Stimulated activated CD4-positive, alpha-beta T cell treated with anti-CD3 and anti-CD28 coated beads, Interleukin-12 subunit alpha, Interleukin-12 subunit beta, amount 100 ng/mL, for 4 hours (primary cell): ENCODE data around the gene CXXC4.

Source experiments
- DNase-seq: peaks from one replicate; pipeline ENCODE4 v3.0.0-alpha.2; 2020

Gene CXXC4

DNA sequence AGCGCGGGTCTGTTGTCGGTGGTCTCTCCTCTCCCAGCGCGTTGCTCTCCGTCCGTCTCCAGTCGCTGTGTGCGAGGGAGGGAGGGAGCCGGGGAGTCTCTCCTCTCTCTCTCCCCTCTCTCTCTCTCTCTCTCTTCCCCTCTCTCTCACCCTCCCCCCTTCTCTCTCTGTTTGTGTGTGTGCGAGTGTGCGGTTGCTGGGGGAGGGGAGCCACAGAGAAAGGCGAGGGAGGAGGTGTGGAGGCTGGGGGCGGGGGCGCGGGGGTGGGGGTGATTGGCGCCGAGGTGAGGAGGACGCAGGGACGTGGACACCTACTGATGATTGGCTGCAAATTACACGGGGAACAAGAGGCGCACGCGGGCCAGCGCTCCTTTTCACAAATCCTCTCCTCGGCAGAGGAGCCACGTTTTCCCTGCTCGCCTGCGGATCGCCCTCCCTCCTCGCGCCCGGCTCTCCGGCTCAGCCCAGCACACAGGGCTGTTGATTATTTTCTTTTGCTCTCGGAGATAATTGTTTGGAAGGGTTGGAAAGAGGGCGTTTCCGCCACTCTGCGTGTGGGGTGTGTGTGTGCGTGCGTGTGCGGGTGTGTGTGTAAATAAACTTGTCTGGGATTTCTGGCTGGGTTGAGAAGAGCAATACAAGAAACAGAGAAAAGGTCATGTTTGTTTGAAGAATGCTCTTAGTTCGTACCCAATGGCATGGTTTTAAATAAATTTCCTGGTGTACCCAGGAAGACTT, at the start of gene CXXC4:
CXXC4 (minus strand) TSS at position 73 of the 738 bp plus-strand sequence. CDS start 3,092 bp downstream, outside the sequence.
- no peak for DNase-seq

DNA sequence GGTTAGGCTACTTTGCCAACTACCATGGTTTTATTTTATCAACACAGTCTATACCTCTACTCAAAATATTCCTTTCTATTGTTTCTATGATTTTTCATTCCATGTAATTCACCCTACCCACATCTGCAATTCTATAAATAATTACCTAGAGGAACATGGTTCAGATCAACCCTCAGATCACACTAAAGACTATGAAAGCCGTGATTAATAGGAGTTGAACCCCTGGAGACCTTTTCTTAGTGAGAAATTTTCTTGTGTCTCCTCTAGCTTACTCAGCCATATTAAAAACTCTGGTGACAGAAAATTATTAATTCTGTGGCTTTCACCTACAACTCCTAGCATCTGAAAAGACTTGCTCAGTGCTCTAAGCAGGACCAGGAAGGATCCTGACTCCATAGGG, 38.5 kb upstream of the CXXC4 start:
- no peak for DNase-seq

DNA sequence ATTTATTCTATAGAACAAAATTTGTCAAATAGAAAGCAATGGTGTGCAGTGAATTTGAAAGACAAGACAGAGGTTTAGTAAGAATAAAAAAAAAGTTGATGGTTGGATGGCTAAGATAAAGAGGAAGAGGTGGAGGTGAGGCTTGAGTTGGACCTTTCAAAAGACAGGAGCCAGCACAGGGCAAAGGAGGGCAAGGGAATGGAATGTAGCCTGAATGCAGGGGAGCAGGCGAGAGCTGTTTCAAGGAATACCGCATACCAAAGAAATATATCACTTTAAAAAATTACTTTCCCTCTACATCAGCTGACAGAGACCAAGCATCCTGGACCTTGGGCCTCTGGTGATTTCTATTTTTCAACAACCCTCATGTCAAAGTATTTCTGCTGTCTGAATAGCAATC, 38.0 kb upstream of the CXXC4 start:
- DNase-seq, result no peak

DNA sequence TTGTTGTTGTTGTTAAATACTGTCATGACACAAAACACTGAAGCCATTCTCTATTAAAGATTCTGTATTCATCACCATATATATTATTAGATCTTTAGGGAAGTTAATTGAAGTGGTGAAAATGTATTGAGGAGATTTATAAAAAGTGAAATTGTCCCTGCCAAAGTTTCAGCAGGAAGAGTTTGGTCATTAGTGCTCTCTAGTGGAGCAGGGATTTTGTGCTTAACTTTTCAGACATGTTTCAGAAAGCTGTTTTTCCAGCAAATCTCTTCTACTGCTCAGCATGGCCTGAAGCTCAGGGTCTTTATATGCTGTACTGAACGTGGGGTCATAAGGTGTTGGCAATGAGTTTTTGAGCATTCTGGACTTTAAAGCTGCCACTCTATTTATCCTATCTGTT, 36.7 kb upstream of the CXXC4 start:
- no peak for DNase-seq

DNA sequence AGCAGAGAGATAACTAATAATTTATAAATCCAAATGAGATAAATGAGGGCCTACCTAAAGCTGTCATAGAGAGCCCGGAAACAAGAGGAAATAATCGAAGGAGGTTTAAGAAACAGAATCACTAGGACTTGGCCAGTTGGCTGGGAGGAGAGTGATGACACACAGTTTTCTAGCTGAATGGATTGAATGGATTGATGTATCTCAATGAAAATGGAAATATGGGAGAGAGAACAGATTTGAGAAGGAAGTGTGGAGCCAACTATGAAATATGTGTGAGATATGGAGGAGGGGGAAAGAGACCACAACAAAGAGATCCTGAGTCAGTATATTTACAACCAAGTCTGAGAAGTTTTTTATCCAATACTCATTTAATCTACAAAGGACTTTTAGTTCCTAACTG, 35.7 kb upstream of the CXXC4 start:
- no peak for DNase-seq

DNA sequence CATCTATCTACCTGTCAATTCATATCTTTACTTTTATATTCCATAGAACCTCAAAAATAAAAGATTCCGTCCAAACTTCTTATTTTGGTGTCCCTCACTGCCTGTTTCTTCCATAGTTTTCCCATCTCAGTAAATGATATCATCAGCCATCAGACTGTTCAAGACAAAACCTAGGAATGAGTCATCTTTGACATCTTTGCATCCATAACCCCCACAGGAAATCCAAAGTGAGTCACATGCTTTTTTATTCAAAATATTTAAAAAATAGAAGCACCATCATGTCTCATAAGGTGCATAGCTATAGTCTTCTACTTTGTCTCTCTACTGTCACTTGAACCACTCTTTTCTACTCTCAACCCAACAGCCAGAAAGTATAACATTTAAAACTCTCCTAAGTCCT, 29.9 kb upstream of the CXXC4 start:
- DNase-seq, result no peak

DNA sequence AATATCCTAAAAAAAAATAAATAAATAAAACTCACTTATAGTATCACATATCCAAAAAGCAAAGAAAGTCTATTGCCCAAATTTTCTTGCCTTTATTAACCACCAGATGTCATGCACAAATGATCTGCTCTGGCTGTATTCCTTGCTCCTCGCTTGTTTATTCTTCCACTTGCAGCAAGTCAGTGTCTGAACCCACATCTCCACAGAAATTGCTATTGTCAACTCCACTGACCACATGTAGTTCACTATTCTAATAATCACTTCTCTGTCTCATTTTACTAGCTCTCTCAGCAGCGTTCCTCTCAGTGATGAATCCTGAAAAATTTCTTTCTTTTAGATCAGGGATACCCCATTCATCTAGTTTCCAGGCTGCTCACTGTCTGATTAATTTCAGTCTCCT, 29.3 kb upstream of the CXXC4 start:
- no peak for DNase-seq

DNA sequence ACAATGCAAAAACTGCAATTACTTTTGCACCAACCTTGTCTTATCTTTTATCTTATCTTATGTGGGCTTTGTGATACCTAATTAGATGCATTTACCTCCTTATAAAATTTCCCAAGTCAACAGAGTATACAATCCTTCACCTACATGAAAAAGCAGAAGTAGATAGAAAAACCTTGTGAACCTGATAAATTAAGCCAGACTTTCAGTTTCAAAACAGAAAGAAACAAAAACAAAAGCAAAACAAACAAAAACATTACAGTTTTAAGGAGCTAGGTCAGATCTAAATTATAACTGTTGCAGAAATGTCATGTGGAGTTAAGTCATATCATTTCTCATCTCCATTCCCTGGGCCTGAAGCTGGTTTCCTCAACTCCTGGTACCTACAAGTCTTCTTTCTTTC, 24.9 kb upstream of the CXXC4 start:
- DNase-seq, result no peak

DNA sequence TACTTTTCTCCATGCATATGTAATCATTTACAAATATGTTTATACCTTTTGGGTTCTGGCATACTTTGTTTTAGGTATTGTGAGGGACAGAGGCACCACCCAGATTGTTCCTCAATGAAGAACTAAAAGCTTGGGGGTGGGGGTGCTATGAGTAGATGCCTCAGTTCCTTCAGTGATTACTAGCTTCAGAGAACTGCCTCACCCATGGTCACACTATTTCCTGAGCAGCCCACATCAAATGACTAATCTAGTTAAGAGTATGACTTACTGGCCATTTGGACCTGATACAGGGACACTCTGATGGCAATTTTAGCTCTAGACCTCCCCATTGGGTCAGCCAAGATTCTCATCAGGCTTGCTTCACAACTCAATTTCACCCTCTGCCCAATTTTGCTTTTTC, 22.2 kb upstream of the CXXC4 start:
- DNase-seq, result no peak

DNA sequence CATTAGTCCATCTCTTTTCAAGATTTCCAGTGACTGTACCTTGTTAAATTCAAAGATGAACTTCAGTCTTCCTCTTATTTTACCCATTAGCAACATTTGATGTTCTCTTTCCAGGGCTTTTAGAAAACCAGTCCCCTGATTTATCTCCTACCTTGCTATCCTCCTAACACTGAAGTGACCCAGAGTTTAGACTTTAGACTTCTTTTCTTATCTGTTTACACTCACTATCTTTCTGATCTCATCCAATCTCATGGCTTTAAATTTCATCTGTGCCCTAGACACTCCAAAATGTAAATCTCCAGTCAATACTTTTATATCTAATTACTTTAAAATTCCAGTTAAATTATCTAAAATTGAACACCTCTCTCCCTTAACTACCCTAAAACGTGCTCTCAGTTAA, 13.5 kb upstream of the CXXC4 start:
- no peak for DNase-seq

DNA sequence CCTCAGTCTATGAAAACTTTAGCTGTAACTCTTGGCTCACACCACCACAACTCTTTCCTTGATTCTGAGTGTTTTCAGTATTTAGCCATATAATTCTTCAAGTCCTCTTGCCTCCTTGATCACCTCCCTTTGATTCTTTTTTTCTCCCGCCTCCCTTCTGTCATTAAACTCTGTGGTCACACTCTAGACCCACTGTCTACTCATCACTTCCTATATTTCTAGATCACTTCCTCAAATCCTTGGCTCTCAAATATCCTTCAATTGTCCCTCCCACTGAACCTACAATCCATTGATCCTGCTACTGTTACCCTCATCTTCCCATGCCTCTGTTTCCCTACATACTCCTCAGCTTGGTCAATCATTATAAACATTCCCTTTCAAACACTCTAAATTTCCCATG, 12.4 kb upstream of the CXXC4 start:
- DNase-seq, result no peak

DNA sequence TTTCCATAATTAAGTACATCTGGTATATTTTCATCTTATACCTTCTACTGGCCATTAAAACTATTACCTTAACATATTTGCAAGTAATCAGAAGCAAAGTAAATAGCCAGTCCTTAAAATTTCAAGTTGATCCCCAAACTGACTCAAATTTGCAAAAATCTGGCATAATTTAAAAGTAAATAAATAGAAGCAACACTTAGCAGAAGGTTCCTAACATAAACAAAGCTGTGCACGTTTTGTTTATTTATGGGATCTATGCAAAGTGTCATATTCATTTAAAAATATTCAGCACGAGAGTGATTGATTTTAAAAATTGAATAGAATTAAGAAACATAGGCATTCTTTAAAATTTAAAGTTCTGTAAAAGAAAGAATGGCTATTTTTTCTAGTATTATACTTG, 9.8 kb upstream of the CXXC4 start:
- no peak for DNase-seq

DNA sequence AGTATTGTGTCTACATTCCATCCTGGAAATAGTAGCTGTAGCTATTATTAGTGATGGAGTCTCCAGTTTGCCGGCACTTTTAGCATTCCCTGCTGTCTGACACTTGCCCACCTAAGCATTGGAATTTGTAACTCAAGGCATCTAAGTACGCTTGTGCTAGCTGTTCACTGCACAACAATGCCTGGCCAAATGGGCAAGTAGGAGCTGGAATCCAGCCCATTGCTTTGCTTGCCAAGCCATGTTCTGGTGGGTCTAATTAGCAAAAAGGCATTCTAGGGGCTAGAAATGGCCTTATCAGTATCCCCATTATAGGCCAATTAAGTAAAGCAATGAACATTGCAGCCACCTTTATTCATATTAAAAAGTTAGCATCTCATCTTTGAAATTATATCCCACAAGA, 7.8 kb upstream of the CXXC4 start:
- no peak for DNase-seq

DNA sequence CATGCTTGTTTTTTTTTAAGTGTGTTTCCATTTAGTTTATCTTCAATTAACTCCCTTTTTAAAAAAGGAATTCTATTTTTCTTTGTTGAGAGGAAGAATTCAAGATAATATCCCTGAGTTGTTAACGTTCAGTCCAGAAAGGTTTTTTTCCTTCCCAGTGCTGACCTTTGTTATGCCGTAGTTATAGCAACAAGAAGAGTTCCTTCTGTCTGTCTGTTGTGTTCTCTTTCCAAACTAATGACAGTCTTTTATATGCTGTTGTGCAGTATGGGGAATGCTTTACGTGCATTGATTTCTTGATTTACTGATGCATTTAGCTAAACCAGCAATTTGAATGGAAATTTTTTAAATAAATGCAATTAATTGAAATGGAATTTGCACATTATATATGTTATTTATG, 6.6 kb upstream of the CXXC4 start:
- DNase-seq, result no peak

DNA sequence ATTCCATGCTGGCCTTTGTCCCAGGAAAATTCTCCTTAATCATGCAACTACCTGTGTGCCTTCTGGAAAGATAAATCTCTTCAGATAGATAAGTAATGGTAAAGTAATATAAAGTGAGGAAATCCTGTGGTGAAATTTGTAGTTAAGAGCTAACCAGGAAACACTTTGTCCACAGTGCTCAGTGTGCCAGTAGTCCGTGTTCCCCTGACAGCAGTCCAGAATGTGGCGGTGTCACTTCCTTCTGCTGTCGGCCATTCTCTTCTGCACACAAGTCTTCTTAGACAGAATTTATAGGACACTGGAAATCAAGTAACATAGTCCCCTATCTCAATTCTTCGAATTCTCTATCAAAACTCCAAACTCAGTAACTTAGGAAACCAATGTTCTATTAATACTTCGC, 5.7 kb upstream of the CXXC4 start:
- DNase-seq, result no peak

DNA sequence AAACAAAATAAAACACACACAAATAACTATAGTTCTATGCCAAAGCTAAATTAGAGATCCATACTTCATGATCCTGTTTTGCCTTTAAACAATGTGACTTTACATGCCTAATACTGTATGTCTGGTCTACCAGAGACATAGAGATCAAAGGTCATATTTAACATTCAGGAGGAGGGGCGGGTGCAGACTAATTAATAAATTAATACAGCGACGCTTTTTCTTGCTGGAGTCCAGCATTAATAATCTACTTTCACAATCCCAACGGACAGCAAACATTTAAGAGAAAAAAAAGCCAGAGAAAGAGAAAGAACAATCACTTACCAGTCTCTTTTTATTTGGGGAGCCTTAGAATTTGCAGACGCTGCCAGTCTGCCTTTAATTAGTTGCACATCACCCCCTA, 509 bp downstream of the CXXC4 start:
- DNase-seq, result no peak

DNA sequence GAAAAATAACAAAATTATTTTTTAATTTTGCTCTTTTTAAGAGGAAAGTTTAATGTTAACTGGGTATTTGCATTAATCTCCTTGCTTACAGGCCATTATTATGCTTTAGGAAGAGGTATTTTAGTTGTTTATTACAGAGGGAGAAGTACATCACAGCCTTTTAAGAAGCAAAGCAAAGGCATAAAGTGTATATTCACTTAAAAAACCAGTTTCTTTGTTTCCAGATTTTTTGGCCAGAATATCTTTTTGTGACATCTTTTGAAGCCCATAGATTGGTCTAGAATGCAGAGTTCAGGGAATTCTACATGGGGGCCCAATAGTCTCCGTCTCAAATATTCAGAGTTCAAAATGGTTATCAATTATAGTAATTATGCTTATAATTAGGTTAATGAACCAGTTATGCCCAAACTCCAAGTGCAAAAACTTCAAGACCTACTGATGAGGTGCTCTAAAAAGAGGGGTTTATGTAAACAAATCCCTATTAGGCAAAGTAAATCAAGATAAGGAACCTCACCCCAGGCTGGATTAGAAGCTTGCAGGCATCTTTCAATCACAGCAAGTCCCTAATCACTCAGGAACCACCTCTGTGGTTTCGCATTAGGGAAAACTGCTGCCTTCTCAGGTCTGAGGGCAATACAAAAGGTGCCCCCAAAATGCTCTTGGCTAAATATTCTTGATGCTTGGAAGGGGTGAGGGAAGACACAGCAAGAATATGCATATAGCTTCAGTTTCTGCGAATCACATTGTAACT, 1.4 kb downstream of the CXXC4 start:
- no peak for DNase-seq

DNA sequence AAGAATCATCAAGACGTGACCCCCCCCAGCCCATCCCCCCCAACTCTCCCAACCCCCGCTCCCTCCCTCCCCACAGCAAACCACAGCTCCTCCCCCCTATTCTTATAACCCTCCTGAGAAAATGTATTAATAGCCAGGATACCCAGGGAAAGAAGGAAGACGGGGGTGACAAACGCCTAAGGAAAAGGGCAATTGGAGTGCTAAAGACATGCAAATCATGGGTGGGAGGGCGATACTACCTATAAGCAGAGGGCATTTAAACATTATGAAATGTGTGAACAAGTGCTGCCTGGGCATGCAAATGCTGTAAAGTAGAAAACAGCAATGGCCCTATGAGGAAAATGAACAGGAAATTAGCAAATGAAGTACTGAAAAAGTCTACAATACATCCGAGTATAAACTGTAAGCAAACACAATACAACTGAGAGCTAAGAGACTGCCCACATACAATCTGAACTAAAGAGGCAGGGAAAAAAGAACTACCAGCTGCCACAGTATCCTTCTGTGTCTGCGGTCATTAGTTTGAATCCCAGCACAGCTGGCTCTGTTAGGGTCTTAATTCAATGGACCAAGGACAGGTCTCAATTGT, 2.4 kb downstream of the CXXC4 start:
- no peak for DNase-seq

DNA sequence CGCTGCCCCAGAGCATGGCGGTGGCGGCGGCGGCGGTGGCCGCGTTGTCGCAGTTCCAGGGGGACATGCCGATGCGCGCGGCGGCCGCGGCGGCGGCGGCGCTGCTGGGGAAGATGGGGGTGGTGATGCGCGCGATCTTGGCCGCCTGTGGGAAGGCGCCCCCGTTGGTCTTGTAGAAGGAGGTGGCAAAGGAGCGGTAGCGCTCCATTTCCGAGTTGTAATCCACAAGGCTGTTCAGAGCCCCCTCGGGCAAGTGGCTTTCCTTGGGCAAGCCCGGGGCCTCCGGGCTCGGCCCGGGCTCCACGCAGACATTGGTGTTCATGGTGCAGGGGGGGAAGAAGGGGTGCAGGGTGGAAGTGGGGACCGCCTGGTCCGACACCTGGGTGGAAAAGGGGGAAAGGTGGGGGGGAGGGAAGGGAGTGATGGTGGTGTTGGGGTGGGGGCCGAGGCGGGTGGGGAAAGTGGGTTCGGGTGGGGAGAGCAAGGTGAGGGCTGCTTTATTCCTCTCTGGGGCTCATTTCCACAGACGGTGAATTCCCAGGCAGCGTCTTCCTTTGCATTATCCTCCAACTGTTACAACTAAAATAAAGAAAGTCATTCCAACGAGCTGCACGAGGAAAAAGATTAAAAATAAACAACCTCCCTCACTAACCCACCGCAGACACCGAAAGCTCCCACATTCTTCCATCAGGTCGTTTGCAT, 3.1 kb downstream of the CXXC4 start:
- no peak for DNase-seq

DNA sequence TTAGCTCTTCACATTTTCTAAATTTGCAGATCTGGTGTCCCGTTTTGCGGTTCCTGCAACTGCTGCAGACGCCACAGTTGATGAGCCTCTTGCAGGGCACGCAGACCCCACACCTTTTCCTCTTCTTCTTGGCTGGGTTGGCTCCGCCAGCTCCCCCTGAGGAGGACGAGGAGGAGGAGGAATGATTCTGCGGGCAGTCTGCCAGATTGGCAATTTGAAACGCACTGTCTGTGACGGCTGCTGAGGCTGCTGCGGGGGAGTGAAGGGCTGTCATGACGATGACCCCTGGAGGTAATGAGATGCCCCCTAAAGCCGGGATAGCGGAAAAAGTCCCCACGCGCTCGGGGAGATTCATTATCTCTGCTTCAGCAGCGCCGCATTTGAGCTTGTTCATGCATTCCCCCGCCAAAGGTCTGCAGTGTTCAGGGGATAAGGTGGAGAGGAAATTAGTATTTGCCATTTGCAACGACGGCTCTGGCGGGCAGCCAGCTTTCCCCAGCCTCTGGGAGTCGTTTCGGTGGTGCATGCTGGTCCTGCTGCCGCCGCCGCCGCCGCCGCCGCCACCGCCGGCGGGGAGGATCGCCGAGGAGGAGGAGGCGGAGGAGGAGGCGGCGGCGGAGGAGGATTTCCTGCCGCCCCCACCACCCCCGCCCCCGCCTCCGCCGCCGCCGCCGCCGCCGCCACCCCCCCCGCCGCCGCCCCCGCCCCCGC, 3.8 kb downstream of the CXXC4 start:
- peak; percentile 30 for DNase-seq

DNA sequence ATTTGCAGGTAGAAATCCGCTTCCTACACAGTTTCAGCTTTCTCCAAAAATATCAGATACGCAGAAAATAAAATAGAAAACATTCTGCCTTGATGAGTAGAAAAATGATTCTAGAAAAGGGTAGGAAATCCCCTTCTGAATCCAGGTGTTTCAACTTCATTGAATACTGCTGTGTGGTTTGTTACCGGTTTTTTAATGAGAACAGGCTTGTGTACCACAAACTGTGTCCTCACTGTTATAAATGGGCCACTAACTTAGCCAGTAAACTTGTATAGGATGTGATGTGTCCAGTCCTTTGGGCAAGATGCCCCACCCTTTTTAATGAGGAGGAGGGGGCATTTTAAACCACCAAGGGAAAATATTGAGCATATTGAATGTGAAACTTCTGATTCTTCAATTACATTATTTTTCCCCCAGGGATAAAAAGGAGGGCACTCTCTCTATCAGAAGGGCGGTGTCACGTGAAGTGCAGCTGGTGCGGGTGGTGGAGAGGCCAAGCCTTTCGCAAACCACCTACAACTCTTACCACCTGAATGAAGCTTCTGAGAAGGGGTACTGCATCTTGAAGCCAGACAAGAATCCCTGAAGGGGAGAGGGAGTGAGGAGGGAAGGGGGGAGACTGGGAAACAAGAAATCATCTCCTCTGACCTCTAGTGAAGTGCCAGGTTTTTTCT, 4.5 kb downstream of the CXXC4 start:
- DNase-seq, result no peak

DNA sequence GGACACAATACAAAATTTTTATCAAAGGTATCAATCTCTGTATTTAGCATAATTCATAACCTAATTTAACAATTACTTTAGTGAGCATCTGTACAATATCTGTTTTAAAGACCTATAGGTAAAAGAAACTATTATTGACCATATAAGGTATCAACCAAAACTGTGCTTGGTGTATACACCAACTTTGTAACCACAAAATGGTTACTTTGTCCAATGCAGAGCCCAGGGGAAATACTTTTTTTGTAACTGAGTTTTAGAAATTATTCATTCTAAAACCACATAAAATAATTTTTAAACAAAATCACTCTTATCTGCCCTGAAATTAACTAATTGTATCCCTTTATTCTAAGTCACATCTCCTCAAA, 5.0 kb downstream of the CXXC4 start:
- no peak for DNase-seq

DNA sequence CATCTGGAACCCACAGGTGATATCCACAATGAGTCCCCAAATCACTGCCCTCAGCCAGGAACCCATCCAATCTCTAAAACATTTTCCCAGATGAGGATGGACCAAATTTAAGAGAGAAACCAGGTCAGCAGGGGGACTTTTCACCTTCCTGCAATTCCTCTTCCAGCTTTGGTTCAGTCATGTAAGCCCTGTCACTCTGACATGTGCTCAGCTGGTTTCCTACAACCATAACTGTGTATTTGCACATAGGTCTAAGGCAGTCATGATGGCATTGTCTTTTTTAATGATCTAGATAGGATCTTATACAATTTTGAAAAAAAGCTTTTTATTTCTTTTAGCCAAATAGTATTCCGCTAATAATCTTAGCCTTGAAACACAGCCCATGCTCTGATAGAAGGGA, 6.5 kb downstream of the CXXC4 start:
- no peak for DNase-seq
